Measurements from ENCODE around the gene DNAJC7.

DNA sequence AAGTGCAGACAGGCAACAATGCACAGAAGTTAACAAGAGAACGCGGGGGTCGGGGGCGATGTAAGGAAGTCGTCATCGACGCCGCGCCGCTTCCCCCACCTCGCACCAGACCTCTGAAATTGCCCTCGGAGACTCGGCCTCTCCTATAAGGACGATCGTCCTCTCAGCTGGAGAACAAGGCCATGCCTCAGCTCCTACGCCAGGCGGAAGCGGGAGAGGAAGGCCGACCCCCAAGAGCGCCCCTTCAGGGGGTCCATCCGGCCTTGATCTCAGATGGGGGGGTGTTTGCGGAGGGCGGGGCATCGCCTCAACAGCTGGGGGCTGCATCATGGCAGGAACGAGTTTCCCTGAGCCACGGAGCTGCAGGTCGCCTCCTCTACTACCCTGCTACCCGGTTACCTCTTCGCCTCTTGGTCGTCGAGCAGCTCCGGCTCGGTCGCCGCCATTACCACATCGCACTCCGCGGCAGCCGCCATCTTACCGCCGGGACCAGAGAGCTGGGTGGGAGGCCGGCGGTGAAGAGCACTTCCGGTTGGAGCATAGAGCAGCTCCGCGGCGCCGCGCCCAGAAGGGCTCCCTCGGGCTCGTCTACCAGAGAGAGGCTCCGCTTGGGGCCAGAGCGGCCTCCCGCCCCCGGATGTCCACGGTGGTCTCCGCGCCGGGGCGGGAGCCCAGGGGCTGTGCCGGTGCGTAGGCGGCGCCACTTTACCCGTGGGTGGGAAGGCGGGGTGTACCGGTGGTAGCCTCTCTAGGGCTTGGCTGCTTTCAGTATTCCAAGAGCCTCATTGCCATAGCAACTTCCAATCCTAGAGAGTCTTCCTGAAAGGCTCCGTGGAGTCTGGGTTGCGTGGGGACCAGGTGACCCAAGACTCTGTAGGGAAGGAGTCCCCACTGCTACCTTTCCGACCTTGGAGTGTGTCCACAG lies at the start of gene DNAJC7:
- TF ChIP-seq, protein P1, sequence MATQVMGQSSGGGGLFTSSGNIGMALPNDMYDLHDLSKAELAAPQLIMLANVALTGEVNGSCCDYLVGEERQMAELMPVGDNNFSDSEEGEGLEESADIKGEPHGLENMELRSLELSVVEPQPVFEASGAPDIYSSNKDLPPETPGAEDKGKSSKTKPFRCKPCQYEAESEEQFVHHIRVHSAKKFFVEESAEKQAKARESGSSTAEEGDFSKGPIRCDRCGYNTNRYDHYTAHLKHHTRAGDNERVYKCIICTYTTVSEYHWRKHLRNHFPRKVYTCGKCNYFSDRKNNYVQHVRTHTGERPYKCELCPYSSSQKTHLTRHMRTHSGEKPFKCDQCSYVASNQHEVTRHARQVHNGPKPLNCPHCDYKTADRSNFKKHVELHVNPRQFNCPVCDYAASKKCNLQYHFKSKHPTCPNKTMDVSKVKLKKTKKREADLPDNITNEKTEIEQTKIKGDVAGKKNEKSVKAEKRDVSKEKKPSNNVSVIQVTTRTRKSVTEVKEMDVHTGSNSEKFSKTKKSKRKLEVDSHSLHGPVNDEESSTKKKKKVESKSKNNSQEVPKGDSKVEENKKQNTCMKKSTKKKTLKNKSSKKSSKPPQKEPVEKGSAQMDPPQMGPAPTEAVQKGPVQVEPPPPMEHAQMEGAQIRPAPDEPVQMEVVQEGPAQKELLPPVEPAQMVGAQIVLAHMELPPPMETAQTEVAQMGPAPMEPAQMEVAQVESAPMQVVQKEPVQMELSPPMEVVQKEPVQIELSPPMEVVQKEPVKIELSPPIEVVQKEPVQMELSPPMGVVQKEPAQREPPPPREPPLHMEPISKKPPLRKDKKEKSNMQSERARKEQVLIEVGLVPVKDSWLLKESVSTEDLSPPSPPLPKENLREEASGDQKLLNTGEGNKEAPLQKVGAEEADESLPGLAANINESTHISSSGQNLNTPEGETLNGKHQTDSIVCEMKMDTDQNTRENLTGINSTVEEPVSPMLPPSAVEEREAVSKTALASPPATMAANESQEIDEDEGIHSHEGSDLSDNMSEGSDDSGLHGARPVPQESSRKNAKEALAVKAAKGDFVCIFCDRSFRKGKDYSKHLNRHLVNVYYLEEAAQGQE (IDR thresholded peaks at IDR 0.05; ENCODE audit: low read depth): no peak
- TF ChIP-seq TAF1 (IDR thresholded peaks at IDR 0.05; ENCODE audit: low read depth) (peak; percentile 98), TCF12 (IDR thresholded peaks at IDR 0.05; ENCODE audit: low read depth) (no peak), FOXM1 (IDR thresholded peaks at IDR 0.05; ENCODE audit: borderline replicate concordance, low read depth) (no peak), CEBPB (IDR thresholded peaks at IDR 0.05) (no peak), EP300 (IDR thresholded peaks at IDR 0.05; ENCODE audit: borderline replicate concordance) (no peak), YY1 (IDR thresholded peaks at IDR 0.05; ENCODE audit: low read depth) (peak; percentile 99)
- TF ChIP-seq, protein P2, sequence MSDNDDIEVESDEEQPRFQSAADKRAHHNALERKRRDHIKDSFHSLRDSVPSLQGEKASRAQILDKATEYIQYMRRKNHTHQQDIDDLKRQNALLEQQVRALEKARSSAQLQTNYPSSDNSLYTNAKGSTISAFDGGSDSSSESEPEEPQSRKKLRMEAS (IDR thresholded peaks at IDR 0.05): peak; percentile 38
- TF ChIP-seq, protein P3, sequence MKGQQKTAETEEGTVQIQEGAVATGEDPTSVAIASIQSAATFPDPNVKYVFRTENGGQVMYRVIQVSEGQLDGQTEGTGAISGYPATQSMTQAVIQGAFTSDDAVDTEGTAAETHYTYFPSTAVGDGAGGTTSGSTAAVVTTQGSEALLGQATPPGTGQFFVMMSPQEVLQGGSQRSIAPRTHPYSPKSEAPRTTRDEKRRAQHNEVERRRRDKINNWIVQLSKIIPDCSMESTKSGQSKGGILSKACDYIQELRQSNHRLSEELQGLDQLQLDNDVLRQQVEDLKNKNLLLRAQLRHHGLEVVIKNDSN (IDR thresholded peaks at IDR 0.05): peak; percentile 63

All from Ishikawa (cell line).